Measurements from ENCODE around the gene ZFP36. TPM values are rescaled to one million over a fixed set of nuclear protein-coding genes. Genes with fewer than 3 reads are reported as not detected.

The ZFP36 gene
- total and polyA plus RNA-seq, 3 donors from 2014 or later, result 46.4 to 90.9 (median 77.7) TPM

- 46 to 57% methylated on average over 6 to 23 of the region's 25 CpGs for WGBS, 2 donors
- no peak for TF ChIP-seq POLR2A (IDR thresholded peaks at IDR 0.05)
- TF ChIP-seq CTCF (IDR thresholded peaks at IDR 0.05), result no peak
- Histone ChIP-seq H3K36me3 (ENCODE audit: low read depth, missing control alignments) (no peaks in the 10 kb centered on the region), H3K4me3 (no peak overlapping the region), H3K27me3 (no peaks in the 10 kb centered on the region), H3K9me3 (no peaks in the 10 kb centered on the region), H3K4me1 (peaks cover 46% of the 10 kb centered on the region), H3K27ac (peak overlapping the region; percentile 95 to 97)
- DNase-seq, result peak; percentile 67
- intact Hi-C loops (cut with DNase I; ENCODE audit: low total_unique reads), result no loop called here
These were observed 4.9 kb upstream of the ZFP36 start for GRCh38 chr19:39401549-39402345.

GRCh38 chr19:39402346-39403300 is 4.0 kb upstream of the ZFP36 start:
- peak overlapping the region; percentile 54 to 62 for H3K4me3 ChIP-seq
- DNase-seq, result peak; percentile 93
- H3K27ac ChIP-seq, result peak overlapping the region; percentile 95 to 97
- intact Hi-C loops (cut with DNase I; ENCODE audit: low total_unique reads), result no loop called here
- H3K4me1 ChIP-seq, result peaks cover 43% of the 10 kb centered on the region
- peak; percentile 16 for TF ChIP-seq POLR2A (IDR thresholded peaks at IDR 0.05)
- TF ChIP-seq CTCF (IDR thresholded peaks at IDR 0.05), result no peak
- H3K9me3 ChIP-seq, result no peaks in the 10 kb centered on the region
- no peaks in the 10 kb centered on the region for H3K36me3 ChIP-seq (ENCODE audit: low read depth, missing control alignments)
- WGBS, 2 donors, result 1% methylated on average over 48 to 59 of the region's 59 CpGs
- H3K27me3 ChIP-seq, result no peaks in the 10 kb centered on the region

- Histone ChIP-seq H3K9me3 (no peaks in the 10 kb centered on the region), H3K36me3 (ENCODE audit: low read depth, missing control alignments) (no peaks in the 10 kb centered on the region), H3K4me1 (peaks cover 33% of the 10 kb centered on the region), H3K27ac (peak overlapping the region; percentile 95 to 97), H3K4me3 (peak overlapping the region; percentile 54 to 62), H3K27me3 (no peaks in the 10 kb centered on the region)
- DNase-seq, result peak; percentile 95
- WGBS, 2 donors, result 0 to 1% methylated on average over 25 to 42 of the region's 43 CpGs
- TF ChIP-seq POLR2A (IDR thresholded peaks at IDR 0.05) (peak; percentile 12), CTCF (IDR thresholded peaks at IDR 0.05) (no peak)
- intact Hi-C loops (cut with DNase I; ENCODE audit: low total_unique reads), result no loop called here
These were observed 3.0 kb upstream of the ZFP36 start for GRCh38 chr19:39403331-39404312.

- peaks cover 36% of the 10 kb centered on the region for H3K4me1 ChIP-seq
- 77 to 86% methylated on average over 17 of the region's 17 CpGs for WGBS, 2 donors
- no peak for TF ChIP-seq POLR2A (IDR thresholded peaks at IDR 0.05)
- TF ChIP-seq CTCF (IDR thresholded peaks at IDR 0.05), result no peak
These were observed 1.2 kb upstream of the ZFP36 start for GRCh38 chr19:39405261-39405957.

More at GRCh38 chr19:39405261-39405957, 1.2 kb upstream of the ZFP36 start:
- Histone ChIP-seq H3K27me3 (no peaks in the 10 kb centered on the region), H3K9me3 (no peaks in the 10 kb centered on the region), H3K4me3 (no peak overlapping the region), H3K36me3 (ENCODE audit: low read depth, missing control alignments) (no peaks in the 10 kb centered on the region), H3K27ac (peak overlapping the region; percentile 89 to 95)
- intact Hi-C loops (cut with DNase I; ENCODE audit: low total_unique reads), result no loop called here
- DNase-seq, result no peak
